ENCODE measurements around the gene AGRN.
"Not testable (repeated sequence)": the region's sequence is repeated elsewhere in the genome, so short reads cannot be mapped to it uniquely, and the experiment has no call there.

The AGRN gene

DNA sequence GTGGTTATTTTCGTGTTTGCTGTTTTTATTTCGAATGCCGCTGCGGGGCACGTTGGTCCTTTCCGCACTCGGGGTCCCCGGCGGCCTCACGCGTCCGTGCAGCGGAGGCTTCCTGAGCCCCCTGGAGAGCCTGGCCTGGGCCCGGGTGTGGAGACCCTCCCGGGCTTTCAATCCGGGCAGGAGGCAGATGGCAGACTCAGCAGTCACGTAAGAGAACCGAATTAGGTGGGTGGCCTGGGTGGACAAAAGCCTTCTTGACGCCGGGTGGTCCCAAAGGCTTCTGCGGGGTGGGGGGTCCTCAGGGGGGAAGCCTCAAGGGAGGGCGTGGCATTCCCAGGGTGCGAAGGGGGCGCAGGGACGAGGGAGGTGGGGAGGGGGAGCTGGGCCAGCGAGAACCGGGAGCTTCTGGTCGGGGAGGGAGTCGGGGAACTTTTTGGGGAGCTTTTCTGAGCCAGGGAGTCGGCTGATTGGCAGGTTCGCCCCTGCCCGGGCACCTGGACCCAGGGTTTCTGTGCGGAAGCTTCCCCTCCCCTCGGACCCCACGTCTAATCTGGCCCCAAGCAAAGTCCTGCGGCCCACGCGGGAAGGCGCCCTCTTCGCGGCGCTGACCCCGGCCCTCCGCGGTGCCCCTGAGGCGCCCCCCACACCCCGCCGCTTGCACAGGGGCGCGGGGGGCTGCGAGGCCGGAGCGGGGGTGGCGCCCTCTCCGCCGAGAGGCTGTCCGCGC lies 18.7 kb upstream of the AGRN start:
- no peak for DNase-seq

DNA sequence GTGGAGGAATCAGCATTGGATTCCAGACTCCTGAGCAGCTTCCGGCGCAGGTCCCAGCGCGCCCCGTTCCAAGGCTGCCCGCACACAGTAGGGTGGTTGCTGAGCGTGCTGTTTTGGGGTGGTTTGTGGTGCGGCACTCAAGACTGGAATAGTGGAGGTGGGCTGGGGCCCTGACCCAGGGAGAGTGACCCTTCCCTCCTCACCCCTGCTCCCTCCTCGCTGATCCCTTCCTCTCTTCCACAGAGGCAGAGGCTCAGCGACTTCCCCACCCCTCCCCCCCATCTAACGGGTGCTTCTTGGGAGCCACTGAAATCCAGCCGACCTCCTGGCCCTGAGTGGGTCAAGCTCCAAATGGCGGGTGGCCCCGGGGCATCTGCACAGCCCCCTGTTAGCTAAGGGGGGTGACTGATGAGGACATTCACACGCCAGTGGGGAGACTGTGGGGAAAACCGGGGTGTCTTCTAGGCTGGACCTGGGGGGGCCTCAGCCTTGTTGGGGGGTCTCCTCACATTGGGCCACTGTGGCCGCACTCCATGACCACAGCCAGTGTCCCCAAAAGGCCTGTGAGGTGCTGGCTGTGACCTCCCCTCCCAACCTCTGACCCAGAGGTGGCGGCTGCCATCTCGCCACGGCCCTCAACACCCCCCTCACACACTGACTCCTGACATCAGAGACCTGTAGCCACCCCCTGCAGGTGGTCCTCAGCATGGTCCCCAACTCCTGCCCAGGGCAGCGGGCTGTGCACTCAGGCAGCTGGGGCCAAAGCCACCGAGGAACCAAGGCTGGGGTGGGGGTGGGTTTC lies 16.1 kb upstream of the AGRN start:
- DNase-seq, result no peak

DNA sequence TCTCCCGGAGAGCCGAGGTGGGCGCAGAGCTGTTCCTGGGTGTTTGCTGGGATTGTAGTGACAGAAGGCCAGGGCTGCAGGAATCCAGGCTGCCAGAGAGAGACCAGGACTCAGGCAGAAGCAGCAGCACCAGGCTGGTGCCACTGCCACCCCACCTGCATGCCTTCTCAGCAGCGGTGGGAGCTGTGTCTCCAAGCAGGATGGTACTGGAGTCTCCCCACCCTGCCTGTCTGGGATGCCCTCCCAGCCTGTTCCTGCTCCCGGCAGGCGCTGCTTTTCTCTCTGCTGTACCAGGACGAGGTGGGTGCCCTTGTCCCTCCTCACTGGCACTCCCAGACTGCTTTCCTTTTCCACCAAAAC lies 15.5 kb upstream of the AGRN start:
- DNase-seq, result no peak

DNA sequence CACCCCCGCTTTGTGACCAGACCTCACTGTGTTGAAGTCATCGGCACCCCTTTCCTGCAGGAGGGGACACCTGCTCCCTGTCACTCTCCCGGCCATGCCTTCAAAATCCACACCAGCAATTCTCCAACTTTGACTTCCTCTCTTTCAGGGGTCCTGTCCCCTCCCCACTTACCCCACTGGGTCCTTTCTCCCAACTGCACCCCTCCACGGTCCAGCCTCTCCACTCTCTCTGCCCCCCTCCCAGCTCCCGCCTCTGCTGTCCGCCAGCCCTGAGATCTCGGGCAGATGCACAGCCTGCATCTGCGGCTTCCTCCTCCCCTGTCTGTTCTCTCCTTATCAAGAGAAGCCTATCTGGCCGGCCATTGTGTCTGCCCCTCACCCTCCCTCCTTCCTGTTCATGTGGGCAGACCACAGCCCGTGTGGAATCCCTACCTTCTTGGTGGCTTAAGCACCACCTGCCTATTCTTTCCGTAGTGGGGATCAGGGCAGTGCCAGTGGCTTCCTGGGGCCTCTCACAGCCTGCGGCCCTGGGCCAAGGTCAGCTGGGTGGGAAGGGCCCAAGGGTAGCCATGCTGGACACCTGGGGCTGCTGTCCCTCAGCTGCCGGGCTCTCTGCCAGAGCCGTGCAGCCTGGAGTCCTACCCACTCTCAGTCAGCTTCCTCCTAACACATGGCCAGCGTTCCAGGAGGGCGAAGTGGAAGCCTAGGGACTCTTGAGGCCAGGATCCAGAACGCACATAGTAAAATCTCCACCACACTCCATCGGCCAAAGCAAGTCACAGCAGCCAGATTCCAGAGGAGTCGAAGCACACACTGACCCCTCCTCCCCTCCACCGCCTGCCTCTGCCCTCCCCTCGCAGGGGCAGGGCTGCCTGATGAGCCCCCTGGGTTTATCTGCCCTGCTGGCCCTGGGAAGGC lies 14.9 kb upstream of the AGRN start:
- no peak for DNase-seq

DNA sequence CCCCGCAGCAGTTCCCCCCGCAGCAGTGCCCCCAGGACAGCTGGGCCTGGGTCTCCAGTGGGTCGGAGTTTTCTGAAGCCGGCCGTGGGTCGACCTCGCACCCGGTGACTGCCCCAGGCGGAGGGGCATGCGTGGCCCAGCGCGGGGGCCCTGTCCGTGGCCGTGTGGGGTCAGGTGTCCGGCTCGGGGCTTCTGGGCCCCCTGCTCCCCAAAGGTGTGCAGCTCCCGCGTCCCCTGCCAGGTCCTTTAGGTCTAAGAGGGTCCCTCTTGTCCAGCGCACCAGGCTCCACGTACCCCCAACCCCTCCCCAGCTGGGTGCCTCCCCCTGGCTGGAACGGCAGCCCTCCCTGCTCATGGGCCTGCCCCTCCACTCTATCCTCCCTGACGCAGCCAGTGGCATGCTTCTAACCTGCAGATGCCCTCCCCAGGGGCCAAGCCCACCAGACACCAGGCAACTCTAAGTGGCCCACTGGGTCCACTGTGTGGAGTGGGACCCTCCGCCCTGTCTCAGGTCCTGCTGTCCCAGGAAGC lies 14.1 kb upstream of the AGRN start:
- DNase-seq, result no peak

DNA sequence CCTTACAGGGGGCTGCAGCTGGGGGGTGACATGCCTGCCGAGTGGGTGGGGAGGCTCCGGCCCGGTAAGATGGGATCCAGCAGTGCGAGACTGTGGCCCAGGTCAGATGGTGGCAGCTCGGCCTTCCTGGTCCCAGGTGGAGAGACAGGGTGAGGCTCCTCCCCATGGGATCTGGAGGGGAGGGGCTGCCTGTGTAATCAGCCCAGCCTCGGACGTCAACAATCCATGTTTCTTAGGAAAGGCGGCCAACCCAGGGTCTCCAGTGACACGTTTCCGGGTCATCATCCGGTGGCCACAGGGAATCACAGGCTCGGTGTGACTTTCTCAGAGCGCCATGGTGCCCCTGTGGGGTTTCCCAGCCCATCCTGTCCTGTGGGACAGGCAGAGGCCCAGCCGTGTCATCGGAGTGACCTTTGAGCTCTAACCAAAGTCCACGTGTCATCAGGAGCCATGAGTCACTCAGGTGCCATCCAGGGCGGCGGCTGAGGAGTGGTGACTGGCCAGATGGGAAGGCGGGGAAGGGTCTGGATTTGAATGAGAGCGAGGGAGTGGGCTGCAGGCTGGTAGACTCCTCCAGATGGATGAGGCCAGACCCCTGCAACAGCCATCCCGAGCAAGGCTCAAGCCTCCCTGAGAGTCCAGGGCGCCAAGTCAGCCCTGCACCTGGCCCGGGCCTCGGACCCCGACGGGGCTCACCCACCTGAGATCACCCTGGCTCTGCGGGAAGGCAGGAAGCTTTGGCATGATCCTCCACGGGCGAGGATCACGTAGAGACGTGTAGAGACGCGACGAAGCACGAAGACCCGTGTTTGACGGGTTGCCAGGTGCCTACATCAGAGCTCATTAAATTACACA lies 13.4 kb upstream of the AGRN start:
- DNase-seq, result no peak

DNA sequence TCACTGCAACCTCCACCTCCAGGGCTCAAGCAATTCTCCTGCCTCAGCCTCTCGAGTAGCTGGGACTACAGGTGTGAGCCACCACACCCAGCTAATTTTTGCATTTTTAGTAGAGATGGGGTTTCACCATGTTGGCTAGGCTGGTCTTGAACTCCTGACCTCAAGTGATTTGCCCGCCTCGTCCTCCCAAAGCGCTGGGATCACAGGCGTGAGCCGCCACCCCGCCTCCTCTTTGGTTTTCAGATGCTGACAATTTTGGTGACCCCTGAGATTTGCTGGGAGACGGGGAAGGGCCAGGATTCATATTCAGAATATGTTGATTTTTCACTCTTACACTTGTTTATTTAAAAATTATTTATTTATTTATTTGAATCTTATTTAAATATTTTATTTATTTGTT lies 9.8 kb upstream of the AGRN start:
- DNase-seq, result not testable (repeated sequence)

DNA sequence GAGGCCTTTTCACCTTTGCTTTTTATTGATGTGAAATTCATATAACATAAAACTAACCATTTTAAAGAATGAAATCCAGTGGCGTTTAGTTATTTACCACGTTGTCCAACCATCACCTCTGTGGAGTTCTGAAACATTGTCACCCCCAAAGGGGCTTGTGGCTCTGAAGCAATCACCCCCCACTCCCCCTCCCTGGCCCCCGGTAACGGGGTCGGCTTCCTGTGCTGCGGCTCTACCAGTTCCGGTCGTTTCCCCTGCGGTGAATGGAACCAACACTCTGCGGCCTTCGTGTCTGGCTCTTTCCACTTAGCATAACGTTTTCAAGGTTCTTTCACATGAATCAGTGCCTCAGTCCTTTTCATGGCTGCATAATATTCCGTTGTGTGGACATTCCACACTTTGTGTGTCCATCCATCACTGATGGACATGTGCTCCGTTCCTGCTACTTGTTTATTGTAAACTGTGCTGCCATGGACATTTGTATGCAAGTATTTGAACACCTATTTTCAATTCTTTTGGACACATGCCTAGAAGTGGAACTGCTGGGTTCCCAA lies 8.4 kb upstream of the AGRN start:
- DNase-seq, result no peak

DNA sequence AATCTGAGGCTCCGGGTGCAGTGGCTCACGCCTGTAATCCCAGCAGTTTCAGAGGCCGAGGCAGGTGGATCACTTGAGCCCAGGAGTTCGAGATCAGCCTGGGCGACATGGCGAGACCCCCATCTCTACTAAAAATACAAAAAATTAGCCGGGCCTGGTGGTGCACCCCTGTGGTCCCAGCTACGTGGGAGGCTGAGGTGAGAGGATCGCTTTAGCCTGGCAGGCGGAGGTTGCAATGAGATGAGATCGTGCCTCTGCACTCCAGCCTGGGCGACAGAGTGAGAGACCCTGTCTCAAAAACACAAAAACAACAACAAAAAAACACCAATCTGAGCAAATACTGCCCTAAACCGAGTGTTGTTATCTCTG lies 7.2 kb upstream of the AGRN start:
- DNase-seq, result not testable (repeated sequence)

DNA sequence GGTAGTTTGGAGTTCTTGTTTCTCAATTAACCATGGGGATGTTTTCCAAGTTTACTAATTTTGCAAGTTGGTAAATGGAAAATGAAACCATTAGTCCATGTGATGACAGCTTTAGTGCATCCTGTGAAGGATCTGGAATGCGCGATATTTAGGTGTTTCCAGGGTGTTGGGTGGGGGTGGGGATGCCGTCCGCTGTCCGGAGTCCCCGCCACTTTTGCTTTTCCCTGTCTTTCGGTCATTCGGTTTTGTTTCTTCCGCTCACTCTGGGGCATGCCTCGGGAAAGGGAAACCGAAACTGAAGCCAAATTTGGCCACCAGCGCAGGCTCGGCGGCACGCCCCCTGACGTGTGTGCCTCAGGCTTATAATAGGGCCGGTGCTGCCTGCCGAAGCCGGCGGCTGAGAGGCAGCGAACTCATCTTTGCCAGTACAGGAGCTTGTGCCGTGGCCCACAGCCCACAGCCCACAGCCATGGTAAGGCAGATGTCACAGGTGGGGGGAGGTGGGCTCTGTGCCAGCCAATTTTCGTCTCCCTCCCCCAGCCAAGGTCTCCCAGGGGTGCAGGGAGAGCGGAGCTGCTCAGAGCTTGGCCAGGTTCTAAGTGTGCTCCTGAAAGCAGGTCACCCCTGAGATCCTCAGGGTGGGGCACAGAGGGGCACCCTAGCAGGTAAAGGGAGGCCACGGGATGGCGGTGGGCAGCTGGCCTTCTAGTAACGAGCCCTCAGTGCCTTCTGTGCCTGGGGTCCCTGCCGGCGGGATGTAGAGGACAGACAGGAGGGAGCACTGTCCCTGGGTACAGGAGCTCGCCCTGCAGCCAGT lies 6.6 kb upstream of the AGRN start, which contains the start of gene ISG15:
Gene ISG15 (plus strand): TSS at position 393 of the 817 bp plus-strand sequence. CDS start 77 bp downstream, at position 470.
- no peak for DNase-seq

DNA sequence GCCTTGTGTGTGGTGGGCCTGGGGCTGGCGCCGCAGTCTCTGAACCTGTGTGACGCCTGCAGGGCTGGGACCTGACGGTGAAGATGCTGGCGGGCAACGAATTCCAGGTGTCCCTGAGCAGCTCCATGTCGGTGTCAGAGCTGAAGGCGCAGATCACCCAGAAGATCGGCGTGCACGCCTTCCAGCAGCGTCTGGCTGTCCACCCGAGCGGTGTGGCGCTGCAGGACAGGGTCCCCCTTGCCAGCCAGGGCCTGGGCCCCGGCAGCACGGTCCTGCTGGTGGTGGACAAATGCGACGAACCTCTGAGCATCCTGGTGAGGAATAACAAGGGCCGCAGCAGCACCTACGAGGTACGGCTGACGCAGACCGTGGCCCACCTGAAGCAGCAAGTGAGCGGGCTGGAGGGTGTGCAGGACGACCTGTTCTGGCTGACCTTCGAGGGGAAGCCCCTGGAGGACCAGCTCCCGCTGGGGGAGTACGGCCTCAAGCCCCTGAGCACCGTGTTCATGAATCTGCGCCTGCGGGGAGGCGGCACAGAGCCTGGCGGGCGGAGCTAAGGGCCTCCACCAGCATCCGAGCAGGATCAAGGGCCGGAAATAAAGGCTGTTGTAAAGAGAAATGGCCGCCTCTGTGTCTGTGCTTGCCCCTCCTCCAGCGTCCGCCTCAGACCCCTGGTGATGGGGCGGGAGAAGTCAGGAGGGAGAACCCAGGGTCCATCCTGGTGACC lies 5.8 kb upstream of the AGRN start:
- DNase-seq, result peak; percentile 50

DNA sequence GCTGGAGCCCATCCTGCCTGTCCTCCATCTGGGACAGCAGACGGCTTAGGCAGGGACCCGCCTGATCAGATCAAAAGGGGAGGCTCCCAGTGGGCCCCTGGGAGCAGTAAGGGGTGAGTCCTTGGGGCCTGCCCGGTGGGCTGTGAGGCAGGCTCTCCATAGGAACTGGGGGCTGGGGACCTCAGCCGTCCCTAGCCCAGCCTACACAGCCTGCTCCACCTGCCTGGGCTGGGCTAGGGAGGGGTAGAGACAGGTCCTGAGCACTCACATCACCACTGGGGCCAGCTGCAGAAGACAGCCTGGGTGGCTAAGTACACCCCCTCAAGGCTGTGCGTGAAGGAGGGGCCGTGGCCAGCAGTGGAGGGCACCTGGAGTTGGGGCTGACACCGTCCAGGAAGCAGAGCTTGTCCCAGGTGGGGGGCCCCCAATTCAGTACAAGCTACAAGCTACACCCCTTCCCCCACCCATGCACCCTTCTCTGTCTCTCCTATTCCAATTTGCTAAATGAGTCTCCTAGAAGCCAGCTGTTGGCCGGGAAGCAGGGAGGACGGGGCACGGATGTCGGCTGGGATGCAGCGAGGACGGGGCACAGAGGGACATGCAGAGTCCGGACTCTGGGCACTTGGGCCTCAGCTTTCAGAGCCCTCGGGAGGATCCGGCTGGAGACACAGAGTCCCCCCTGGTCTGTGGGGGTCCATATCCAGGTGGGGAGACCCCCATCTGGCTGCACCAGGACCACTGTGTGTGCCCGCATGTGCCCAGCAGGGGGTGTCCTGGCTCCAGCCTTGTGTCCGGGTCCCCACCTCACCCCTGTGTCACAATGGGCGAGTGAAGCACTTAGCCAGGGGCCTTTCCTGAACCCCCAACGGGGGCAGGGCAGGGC lies 4.9 kb upstream of the AGRN start:
- peak; percentile 42 for DNase-seq

DNA sequence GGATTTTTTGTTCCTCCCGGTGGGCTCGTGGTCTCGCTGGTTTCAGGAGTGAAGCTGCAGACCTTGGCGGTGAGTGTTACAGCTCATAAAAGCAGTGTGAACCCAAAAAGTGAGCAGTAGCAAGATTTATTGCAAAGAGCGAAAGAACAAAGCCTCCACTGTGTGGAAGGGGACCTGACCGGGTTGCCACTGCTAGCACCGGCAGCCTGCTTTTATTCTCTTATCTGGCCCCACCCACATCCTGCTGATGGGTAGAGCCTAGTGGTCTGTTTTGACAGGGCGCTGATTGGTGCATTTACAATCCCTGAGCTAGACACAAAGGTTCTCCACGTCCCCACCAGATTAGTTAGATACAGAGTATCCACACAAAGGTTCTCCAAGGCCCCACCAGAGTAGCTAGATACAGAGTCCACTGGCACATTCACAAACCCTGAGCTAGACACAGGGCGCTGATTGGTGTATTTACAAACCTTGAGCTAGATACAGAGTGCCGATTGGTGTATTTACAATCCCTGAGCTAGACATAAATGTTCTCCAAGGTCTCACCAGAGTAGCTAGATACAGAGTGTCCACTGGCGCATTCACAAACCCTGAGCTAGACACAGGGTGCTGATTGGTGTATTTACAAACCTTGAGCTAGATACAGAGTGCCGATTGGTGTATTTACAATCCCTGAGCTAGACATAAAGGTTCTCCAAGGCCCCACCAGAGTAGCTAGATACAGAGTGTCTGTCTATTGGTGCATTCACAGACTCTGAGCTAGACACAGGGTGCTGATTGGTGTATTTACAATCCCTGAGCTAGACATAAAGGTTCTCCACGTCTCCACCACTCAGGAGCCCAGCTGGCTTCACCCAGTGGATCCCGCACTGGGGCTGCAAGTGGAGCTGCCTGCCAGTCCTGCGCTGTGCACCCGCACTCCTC lies 2.3 kb upstream of the AGRN start:
- not testable (repeated sequence) for DNase-seq

DNA sequence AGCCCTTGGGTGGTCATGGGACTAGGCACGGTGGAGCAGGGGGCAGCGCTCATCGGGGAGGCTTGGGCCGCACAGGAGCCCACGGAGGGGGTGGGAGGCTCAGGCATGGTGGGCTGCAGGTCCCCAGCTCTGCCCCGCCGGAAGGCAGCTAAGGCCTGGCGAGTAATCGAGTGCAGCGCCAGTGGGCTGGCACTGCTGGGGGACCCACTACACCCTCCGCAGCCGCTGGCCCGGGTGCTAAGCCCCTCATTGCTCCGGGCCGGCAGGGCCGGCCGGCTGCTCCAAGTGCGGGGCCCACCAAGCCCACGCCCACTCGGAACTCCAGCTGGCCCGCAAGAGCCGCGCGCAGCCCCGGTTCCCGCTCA lies 1.6 kb upstream of the AGRN start:
- DNase-seq, result not testable (repeated sequence)

DNA sequence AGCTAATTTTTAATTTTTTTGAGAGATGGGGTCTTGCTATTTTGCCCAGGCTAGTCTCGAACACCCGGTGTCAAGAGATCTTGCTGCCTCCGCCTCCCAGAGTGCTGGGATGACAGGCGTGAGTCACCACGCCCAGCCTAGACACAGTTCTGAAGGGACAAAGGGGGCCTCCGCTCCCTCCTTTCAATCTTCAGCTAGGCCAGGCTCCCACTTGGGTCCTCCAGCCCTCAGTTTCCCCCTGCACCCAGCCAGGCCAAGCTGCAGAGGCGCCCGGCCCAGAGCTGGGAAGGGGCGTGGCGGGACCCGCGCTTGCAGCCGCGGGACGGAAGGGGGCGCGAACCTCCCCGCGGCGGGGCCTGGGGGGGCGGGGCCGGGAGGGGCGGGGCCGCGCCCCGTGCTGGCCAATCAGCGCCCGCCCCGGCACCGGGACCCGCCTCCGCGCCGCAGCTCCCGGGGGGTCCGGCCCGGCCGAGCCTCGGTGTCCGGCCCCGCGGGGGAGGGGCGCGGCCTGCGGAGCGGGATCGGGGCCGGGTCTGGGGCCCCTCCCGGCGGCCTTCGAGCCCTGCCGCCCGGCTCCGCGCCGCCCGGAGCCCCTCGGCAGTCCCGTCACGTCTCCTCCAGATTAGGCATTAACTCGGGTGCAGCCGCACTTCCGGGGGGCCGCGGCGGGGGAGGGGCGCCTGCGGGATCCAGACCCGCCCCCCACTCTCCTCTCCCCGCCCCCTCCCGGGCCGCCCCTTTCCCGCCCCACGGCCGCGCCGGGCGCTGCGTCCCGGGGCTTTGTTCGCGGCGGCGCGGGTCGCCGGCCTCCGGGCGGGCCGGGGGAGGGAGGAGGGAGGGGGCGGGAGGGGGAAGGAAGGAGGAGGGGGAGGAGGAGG lies 559 bp upstream of the AGRN start:
- peak; percentile 83 for DNase-seq

DNA sequence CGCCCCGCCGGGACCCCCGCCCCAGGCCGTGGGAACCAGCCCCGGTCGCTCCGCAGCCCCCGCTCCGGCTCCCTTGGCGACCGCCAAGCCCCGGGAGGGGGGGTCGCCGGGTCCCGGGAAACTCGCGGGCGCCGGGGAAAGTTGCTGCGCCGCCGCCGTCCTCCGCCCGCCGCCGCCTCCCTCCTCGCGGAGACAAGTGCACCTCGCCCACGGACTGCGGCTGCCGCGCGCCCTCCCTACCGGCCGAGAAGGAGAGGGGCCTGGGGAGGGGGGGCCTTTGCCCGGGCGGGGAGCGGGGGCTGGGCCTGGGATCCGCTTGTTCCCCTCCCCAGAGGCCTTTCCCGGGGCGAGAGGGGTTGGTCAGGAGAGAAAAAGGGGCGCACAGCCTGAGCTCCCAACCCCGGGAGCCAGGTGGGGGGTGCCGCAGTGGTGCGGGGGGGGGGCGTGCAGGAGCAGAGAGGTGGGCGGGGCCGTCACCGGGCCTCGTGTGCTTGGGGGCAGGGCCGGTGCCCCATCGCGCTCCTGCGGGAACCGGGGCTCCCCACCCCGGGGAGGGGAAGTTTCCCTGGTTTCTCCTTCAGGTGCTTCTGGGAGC lies 592 bp downstream of the AGRN start:
- DNase-seq, result no peak

All from NCI-H82 (cell line).